B cell (primary cell): Measurements from ENCODE around the gene DHRS12. TPM values are rescaled to one million over a fixed set of nuclear protein-coding genes. Genes with fewer than 3 reads are reported as not detected.
A peak's percentile ranks its signal among the peaks of the same experiment; 100 is the strongest.

Source experiments
- ATAC-seq: fragments of 200-7000 bp; cut with Tn5 transposase; one replicate; pipeline ENCODE4 v1.10.0; 2021; ENCODE audit warnings: low read depth, mild to moderate bottlenecking, moderate number of reproducible peaks, moderate library complexity
- CTCF ChIA-PET: fragments of 350-600 bp; sonication (Branson Sonifier 250); formaldehyde crosslinking; loops from one replicate; lab custom pipeline; 2021; ENCODE audit warnings: antibody characterized with exemption, inconsistent platforms; lab: Charles Lee
- POLR2A ChIA-PET: fragments of 350-600 bp; sonication (Branson Sonifier 250); formaldehyde crosslinking; loops from one replicate; lab custom pipeline; 2021; ENCODE audit warnings: antibody characterized with exemption; lab: Charles Lee
- DNase-seq: peaks from one replicate; pipeline ENCODE4 v3.0.0; 2013
- H2AFZ ChIP-seq: 2 replicates; pipeline ENCODE4 v1.6.1; 2012; ENCODE audit warnings: mild to moderate bottlenecking, low read depth, low read length; ENCODE audit not compliant: insufficient read depth, poor library complexity, severe bottlenecking
- H3K27ac ChIP-seq, 2 donors: 1 replicate in 1 of 2; 2 replicates in 1 of 2; pipeline ENCODE4 v1.5.1; 2012 to 2013; ENCODE audit warnings: low read length in 2 of 2, mild to moderate bottlenecking in 2 of 2, moderate library complexity in 1 of 2
- H3K27me3 ChIP-seq, 4 experiments: fragments of 200-600 bp in 1 of 4; sonication (generic) in 1 of 4; replicated peaks in 1 of 4; 1 replicate in 2 of 4; 2 replicates in 2 of 4; pipeline versions ENCODE4 v1.6.1 to v1.7.0; 2013 to 2016; ENCODE audit warnings: low read length in 3 of 4, mild to moderate bottlenecking in 2 of 4, mixed read lengths in 1 of 4, moderate library complexity in 1 of 4; ENCODE audit not compliant: insufficient read depth in 4 of 4, control insufficient read depth in 3 of 4; ENCODE audit errors: control extremely low read depth in 1 of 4
- H3K36me3 ChIP-seq, 2 experiments: replicated peaks in 1 of 2; 1 replicate in 1 of 2; 2 replicates in 1 of 2; pipeline versions ENCODE4 v1.6.1 to v1.7.1; 2013; ENCODE audit warnings: low read length in 1 of 2; ENCODE audit not compliant: insufficient read depth in 2 of 2, control insufficient read depth in 1 of 2; ENCODE audit errors: control extremely low read depth in 1 of 2, extremely low read depth in 1 of 2
- H3K4me1 ChIP-seq, 2 donors: fragments of 200-600 bp in 1 of 2; sonication (generic) in 1 of 2; 1 replicate in 1 of 2; 2 replicates in 1 of 2; pipeline versions ENCODE4 v1.5.1 to v1.6.1; 2013 to 2017; ENCODE audit warnings: low read length in 2 of 2; ENCODE audit not compliant: control insufficient read depth in 2 of 2, insufficient read depth in 2 of 2
- H3K4me2 ChIP-seq: replicated peaks from 2 replicates; pipeline ENCODE3; 2012; ENCODE audit warnings: mild to moderate bottlenecking, low read depth, low read length; ENCODE audit not compliant: poor library complexity, severe bottlenecking
- H3K4me3 ChIP-seq, 5 experiments: fragments of 200-600 bp in 1 of 5; sonication (generic) in 1 of 5; 1 replicate in 3 of 5; 2 replicates in 2 of 5; pipeline versions ENCODE4 v1.5.1 to v1.7.0; 2011 to 2016; ENCODE audit warnings: low read length in 4 of 5, mild to moderate bottlenecking in 4 of 5, low read depth in 2 of 5, control low read depth in 1 of 5, moderate library complexity in 1 of 5; ENCODE audit not compliant: insufficient read depth in 1 of 5; ENCODE audit errors: control extremely low read depth in 1 of 5, extremely low read depth in 1 of 5
- H3K79me2 ChIP-seq: fragments of 200-600 bp; sonication (generic); one replicate; pipeline ENCODE4 v1.6.0; 2016; ENCODE audit warnings: low read length; ENCODE audit not compliant: control insufficient read depth, insufficient read depth
- H3K9ac ChIP-seq: fragments of 200-600 bp; sonication (generic); 2 replicates; pipeline ENCODE4 v1.6.1; 2017; ENCODE audit warnings: mild to moderate bottlenecking, low read length, moderate library complexity
- H3K9me3 ChIP-seq, 3 donors: one replicate each; pipeline versions ENCODE4 v1.6.1 to v1.7.1; 2013; ENCODE audit warnings: low read length in 2 of 3; ENCODE audit not compliant: control insufficient read depth in 2 of 3, insufficient read depth in 1 of 3; ENCODE audit errors: control extremely low read depth in 1 of 3
- H4K20me1 ChIP-seq: 2 replicates; pipeline ENCODE4 v1.6.0; 2012; ENCODE audit warnings: mild to moderate bottlenecking, low read length; ENCODE audit not compliant: insufficient read depth, control insufficient read depth, poor library complexity, severe bottlenecking
- H3K27ac Mint-ChIP-seq: one replicate; pipeline ENCODE4 v1.8.0; 2021; ENCODE audit warnings: mixed read lengths
- H3K27me3 Mint-ChIP-seq: one replicate; pipeline ENCODE4 v1.8.0; 2021; ENCODE audit warnings: mixed read lengths
- H3K4me1 Mint-ChIP-seq: one replicate; pipeline ENCODE4 v1.8.0; 2021; ENCODE audit warnings: mixed read lengths
- H3K4me3 Mint-ChIP-seq: one replicate; pipeline ENCODE4 v1.8.0; 2021; ENCODE audit warnings: mixed read lengths
- H3K9me3 Mint-ChIP-seq: one replicate; pipeline ENCODE4 v1.8.0; 2022; ENCODE audit warnings: mixed read lengths; ENCODE audit not compliant: insufficient read depth
- CTCF ChIP-seq: fragments of 200-600 bp; IDR thresholded peaks from one replicate; pipeline ENCODE4 v1.8.0; 2022; ENCODE audit warnings: antibody characterized with exemption, mild to moderate bottlenecking
- EZH2 ChIP-seq: IDR thresholded peaks from 2 replicates; pipeline ENCODE4 v1.6.1; 2012; ENCODE audit warnings: borderline replicate concordance, low read depth, mild to moderate bottlenecking, moderate library complexity, low read length; ENCODE audit not compliant: insufficient read depth, poor library complexity, severe bottlenecking
- WGBS: methylation state at CpG from one replicate; pipeline ENCODE4 v1.1.5; 2013; ENCODE audit warnings: missing lambda C conversion rate; ENCODE audit not compliant: insufficient coverage; 5-methylcytosine and 5-hydroxymethylcytosine counted together
- intact Hi-C: fragments of 100-400 bp; cut with micrococcal nuclease; formaldehyde crosslinking; loops from one replicate; pipeline ENCODE4 v1.10.0; 2022
- polyA plus RNA-seq: library from polyadenylated mRNA; depleted of rRNA; stranded (reverse); fragments of >200 nt; gene quantifications from 2 replicates; pipeline ENCODE4 v1.2.3, GENCODE V29; 2012
- total RNA-seq, 2 donors: library from RNA; stranded (reverse); fragments of 120-200 nt in 1 of 2; gene quantifications; 1 replicate in 1 of 2; 2 replicates in 1 of 2; pipeline versions ENCODE4 v1.2.3 to v1.2.4, GENCODE V29; 2013 to 2022

Gene DHRS12
- total and polyA plus RNA-seq, 2 donors (not counting 1 experiment from before 2014, with no cell fraction given): 12.0 to 23.2 TPM

- Histone ChIP-seq H4K20me1 (no peaks in the 10 kb centered on the region), H3K27ac (peak overlapping the region; percentile 98), H3K4me1 (peaks cover 19 to 27% of the 10 kb centered on the region in 2 donors), H3K4me3 (peak overlapping the region; percentile 43 to 94 (median 72)), H3K36me3 (no peaks in the 10 kb centered on the region), H3K9ac (peak overlapping the region; percentile 96), H3K9me3 (no peaks in the 10 kb centered on the region), H3K4me2 (peak overlapping the region; percentile 88), H3K79me2 (peaks cover 7% of the 10 kb centered on the region), H3K27me3 (no peaks in the 10 kb centered on the region), H2AFZ (peak overlapping the region; percentile 64)
- H3K27ac Mint-ChIP-seq: peak overlapping the region; percentile 95
- intact Hi-C loops: loop anchor here (1.0 to 10.0 kb wide), 3 partner anchors 208 to 650 kb away; partner anchors contain the start of genes ALG11, CKAP2 and FAM124A
- peaks cover 38% of the 10 kb centered on the region for H3K4me1 Mint-ChIP-seq
- TF ChIP-seq EZH2: no peak
- no peak for TF ChIP-seq CTCF
- DNase-seq: no peak
- no peaks in the 10 kb centered on the region for H3K27me3 Mint-ChIP-seq
- peak overlapping the region; percentile 92 for H3K4me3 Mint-ChIP-seq
- no peaks in the 10 kb centered on the region for H3K9me3 Mint-ChIP-seq
- WGBS: 14% methylated on average over 25 of the region's 31 CpGs
- CTCF ChIA-PET: interaction anchor here (0.7 to 2.1 kb wide), 2 partner anchors 10 to 351 kb away, joined by 3 to 17 read pairs; no protein-coding TSS in a partner anchor
- no peak for ATAC-seq
- POLR2A ChIA-PET: interaction anchor here (1.8 kb wide), 1 partner anchor 351 kb away, joined by 6 read pairs; no protein-coding TSS in a partner anchor
Observed at GRCh38 chr13:51804295-51805172, 571 bp upstream of the DHRS12 start.
